Measurements from ENCODE around the gene TRIM14. TPM values are rescaled to one million over a fixed set of nuclear protein-coding genes. Genes with fewer than 3 reads are reported as not detected.

The TRIM14 gene
- total and polyA plus RNA-seq, 2 of the 13 experiments (the other 11 are each of a cell fraction or from before 2014, with no cell fraction given): 9.2 to 13.0 TPM

DNA sequence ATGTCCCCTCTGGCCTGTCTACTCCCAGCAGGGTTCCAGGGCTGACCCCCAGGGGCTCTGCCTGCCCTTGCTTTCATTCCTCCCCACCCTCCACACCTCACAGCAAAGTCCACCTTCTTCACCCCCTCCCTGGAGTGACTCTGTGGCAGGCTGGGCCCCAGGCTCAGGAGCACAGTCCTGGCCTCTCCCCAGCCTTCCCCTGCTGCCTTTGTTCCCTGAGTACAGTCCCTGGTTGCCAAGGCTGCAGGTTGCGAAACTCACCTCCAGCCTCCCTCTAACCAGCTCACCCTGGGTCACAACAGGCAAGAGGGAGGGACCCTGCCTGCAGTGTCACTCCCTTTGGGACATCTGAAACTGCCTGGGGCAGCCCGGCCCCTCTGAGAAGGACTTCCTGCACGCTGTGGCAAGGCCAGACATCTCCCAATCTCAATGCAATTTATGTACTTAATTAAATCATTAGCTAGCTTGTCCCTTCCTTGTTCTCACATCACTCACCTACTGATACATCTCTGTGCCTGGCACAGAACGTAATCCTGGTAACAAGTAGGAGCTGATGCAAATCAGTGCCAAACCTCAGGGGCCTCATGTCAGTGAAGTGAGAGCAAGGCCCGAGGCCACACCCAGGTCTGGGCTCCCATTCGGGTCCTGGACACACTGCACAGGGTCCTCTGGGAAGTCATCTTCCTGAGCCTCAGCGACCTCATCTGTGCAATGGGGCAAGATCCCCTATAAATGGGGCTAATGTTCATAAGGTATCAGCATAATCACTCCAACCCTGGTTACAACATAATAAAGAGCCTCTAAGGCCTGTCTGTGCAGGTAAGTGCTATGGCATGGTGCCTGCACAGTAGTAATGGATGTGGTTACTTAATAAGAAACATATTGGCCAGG, 27.3 kb upstream of the TRIM14 start (continued):
- TF ChIP-seq ZNF230 (CRISPR knock-in tag; IDR thresholded peaks at IDR 0.05): no peak
- TF ChIP-seq, protein P1, sequence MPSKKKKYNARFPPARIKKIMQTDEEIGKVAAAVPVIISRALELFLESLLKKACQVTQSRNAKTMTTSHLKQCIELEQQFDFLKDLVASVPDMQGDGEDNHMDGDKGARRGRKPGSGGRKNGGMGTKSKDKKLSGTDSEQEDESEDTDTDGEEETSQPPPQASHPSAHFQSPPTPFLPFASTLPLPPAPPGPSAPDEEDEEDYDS (CRISPR knock-in tag; IDR thresholded peaks at IDR 0.05): peak; percentile 62
- 0 out of 2 replicates have a peak, but pooled peaks have one; percentile 39 for TF ChIP-seq ZMAT3 (CRISPR knock-in tag; conservative IDR thresholded peaks at IDR 0.05)
- TF ChIP-seq CC2D1A (CRISPR knock-in tag; IDR thresholded peaks at IDR 0.05): peak; percentile 86; the same call in 1 of the 2 replicates
- peak; percentile 25 for TF ChIP-seq YY1 (IDR thresholded peaks at IDR 0.05; ENCODE audit: insufficient read depth, insufficient replicate concordance, low read depth, low read length)
- TF ChIP-seq CEBPB (IDR thresholded peaks at IDR 0.05; ENCODE audit: borderline replicate concordance, low read depth, low read length): peak; percentile 99
- peak; percentile 80; the same call in 1 of the 2 replicates for TF ChIP-seq TGIF2 (CRISPR knock-in tag; IDR thresholded peaks at IDR 0.05)
- TF ChIP-seq GFI1 (CRISPR knock-in tag; IDR thresholded peaks at IDR 0.05; ENCODE audit: borderline replicate concordance): peak; percentile 70; the same call in 1 of the 2 replicates
- peak; percentile 74; the same call in 1 of the 2 replicates for TF ChIP-seq PITX1 (CRISPR knock-in tag; IDR thresholded peaks at IDR 0.05)
- 0 out of 2 replicates have a peak, but pooled peaks have one; percentile 64 for TF ChIP-seq MZF1 (CRISPR knock-in tag; IDR thresholded peaks at IDR 0.05; ENCODE audit: borderline replicate concordance)
- TF ChIP-seq, protein P2, sequence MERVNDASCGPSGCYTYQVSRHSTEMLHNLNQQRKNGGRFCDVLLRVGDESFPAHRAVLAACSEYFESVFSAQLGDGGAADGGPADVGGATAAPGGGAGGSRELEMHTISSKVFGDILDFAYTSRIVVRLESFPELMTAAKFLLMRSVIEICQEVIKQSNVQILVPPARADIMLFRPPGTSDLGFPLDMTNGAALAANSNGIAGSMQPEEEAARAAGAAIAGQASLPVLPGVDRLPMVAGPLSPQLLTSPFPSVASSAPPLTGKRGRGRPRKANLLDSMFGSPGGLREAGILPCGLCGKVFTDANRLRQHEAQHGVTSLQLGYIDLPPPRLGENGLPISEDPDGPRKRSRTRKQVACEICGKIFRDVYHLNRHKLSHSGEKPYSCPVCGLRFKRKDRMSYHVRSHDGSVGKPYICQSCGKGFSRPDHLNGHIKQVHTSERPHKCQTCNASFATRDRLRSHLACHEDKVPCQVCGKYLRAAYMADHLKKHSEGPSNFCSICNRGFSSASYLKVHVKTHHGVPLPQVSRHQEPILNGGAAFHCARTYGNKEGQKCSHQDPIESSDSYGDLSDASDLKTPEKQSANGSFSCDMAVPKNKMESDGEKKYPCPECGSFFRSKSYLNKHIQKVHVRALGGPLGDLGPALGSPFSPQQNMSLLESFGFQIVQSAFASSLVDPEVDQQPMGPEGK (CRISPR knock-in tag; IDR thresholded peaks at IDR 0.05): peak; percentile 95
- TF ChIP-seq, protein P3, sequence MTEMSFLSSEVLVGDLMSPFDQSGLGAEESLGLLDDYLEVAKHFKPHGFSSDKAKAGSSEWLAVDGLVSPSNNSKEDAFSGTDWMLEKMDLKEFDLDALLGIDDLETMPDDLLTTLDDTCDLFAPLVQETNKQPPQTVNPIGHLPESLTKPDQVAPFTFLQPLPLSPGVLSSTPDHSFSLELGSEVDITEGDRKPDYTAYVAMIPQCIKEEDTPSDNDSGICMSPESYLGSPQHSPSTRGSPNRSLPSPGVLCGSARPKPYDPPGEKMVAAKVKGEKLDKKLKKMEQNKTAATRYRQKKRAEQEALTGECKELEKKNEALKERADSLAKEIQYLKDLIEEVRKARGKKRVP (CRISPR knock-in tag; IDR thresholded peaks at IDR 0.05): no peak
- TF ChIP-seq ZSCAN9 (CRISPR knock-in tag; IDR thresholded peaks at IDR 0.05; ENCODE audit: borderline replicate concordance): peak; percentile 53; the same call in 1 of the 2 replicates
- TF ChIP-seq, protein P4, sequence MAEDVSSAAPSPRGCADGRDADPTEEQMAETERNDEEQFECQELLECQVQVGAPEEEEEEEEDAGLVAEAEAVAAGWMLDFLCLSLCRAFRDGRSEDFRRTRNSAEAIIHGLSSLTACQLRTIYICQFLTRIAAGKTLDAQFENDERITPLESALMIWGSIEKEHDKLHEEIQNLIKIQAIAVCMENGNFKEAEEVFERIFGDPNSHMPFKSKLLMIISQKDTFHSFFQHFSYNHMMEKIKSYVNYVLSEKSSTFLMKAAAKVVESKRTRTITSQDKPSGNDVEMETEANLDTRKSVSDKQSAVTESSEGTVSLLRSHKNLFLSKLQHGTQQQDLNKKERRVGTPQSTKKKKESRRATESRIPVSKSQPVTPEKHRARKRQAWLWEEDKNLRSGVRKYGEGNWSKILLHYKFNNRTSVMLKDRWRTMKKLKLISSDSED (CRISPR knock-in tag; IDR thresholded peaks at IDR 0.05): no peak
- no peak for TF ChIP-seq MTA3 (CRISPR knock-in tag; IDR thresholded peaks at IDR 0.05)
- TF ChIP-seq, protein P5, sequence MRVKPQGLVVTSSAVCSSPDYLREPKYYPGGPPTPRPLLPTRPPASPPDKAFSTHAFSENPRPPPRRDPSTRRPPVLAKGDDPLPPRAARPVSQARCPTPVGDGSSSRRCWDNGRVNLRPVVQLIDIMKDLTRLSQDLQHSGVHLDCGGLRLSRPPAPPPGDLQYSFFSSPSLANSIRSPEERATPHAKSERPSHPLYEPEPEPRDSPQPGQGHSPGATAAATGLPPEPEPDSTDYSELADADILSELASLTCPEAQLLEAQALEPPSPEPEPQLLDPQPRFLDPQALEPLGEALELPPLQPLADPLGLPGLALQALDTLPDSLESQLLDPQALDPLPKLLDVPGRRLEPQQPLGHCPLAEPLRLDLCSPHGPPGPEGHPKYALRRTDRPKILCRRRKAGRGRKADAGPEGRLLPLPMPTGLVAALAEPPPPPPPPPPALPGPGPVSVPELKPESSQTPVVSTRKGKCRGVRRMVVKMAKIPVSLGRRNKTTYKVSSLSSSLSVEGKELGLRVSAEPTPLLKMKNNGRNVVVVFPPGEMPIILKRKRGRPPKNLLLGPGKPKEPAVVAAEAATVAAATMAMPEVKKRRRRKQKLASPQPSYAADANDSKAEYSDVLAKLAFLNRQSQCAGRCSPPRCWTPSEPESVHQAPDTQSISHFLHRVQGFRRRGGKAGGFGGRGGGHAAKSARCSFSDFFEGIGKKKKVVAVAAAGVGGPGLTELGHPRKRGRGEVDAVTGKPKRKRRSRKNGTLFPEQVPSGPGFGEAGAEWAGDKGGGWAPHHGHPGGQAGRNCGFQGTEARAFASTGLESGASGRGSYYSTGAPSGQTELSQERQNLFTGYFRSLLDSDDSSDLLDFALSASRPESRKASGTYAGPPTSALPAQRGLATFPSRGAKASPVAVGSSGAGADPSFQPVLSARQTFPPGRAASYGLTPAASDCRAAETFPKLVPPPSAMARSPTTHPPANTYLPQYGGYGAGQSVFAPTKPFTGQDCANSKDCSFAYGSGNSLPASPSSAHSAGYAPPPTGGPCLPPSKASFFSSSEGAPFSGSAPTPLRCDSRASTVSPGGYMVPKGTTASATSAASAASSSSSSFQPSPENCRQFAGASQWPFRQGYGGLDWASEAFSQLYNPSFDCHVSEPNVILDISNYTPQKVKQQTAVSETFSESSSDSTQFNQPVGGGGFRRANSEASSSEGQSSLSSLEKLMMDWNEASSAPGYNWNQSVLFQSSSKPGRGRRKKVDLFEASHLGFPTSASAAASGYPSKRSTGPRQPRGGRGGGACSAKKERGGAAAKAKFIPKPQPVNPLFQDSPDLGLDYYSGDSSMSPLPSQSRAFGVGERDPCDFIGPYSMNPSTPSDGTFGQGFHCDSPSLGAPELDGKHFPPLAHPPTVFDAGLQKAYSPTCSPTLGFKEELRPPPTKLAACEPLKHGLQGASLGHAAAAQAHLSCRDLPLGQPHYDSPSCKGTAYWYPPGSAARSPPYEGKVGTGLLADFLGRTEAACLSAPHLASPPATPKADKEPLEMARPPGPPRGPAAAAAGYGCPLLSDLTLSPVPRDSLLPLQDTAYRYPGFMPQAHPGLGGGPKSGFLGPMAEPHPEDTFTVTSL (CRISPR knock-in tag; IDR thresholded peaks at IDR 0.05; ENCODE audit: borderline replicate concordance): peak; percentile 63; the same call in 1 of the 2 replicates
- peak; percentile 38; the same call in 1 of the 2 replicates for TF ChIP-seq BORCS8-MEF2B (CRISPR knock-in tag; IDR thresholded peaks at IDR 0.05)

Data from HepG2 (cell line).